HAP-1 (cell line): ENCODE data around the gene ENTREP1.
"Not testable (repeated sequence)": the region's sequence is repeated elsewhere in the genome, so short reads cannot be mapped to it uniquely, and the experiment has no call there.

Experiments
- DNase-seq, 2 experiments: peaks; one replicate each; pipeline ENCODE4 v3.0.0-alpha.2; 2016 to 2020; ENCODE audit warnings: low spot score in 2 of 2
- H3K27me3 ChIP-seq: fragments of 250-450 bp; sonication (Bioruptor Pico); 2 replicates; pipeline ENCODE4 v1.5.1; 2020; ENCODE audit warnings: low read depth, mild to moderate bottlenecking, moderate library complexity
- H3K36me3 ChIP-seq: fragments of 250-450 bp; sonication (Bioruptor Pico); replicated peaks from 2 replicates; pipeline ENCODE4 v1.5.1; 2020; ENCODE audit warnings: mild to moderate bottlenecking
- H3K4me1 ChIP-seq: fragments of 250-450 bp; sonication (Bioruptor Pico); 2 replicates; pipeline ENCODE4 v1.5.1; 2020; ENCODE audit warnings: mild to moderate bottlenecking
- H3K4me3 ChIP-seq: fragments of 250-450 bp; sonication (Bioruptor Pico); 2 replicates; pipeline ENCODE4 v1.5.1; 2020; ENCODE audit warnings: mild to moderate bottlenecking, moderate library complexity
- H3K9me3 ChIP-seq: fragments of 250-450 bp; sonication (Bioruptor Pico); 2 replicates; pipeline ENCODE4 v1.5.1; 2020; ENCODE audit warnings: mild to moderate bottlenecking, moderate library complexity
- in situ Hi-C: fragments of 300-500 bp; cut with MboI; formaldehyde crosslinking; loops from 3 replicates; pipeline ENCODE4 v1.14.3; 2020; ENCODE audit warnings: low sequenced_read_pairs, inconsistent platforms, mixed read lengths

Gene ENTREP1

DNA sequence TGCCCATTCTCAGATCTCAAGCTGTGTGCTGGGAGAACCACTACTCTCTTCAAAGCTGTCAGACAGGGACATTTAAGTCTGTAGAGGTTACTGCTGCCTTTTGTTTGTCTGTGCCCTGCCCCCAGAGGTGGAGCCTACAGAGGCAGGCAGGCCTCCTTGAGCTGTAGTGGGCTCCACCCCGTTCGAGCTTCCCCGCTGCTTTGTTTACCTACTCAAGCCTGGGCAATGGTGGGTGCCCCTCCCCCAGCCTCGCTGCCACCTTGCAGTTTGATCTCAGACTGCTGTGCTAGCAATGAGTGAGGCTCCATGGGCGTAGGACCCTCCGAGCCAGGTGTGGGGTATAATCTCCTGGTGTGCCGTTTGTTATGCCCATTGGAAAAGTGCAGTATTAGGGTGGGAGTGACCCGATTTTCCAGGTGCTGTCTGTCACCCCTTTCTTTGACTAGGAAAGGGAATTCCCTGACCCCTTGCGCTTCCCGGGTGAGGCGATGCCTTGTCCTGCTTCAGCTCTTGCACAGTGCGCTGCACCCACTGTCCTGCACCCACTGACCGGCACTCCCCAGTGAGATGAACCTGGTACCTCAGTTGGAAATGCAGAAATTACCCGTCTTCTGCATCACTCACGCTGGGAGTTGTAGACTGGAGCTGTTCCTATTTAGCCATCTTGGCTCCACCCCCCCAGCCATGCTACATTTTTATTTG, 115.4 kb downstream of the ENTREP1 start:
- DNase-seq, H3K27me3 ChIP-seq, H3K4me3 ChIP-seq, H3K9me3 ChIP-seq, H3K4me1 ChIP-seq, H3K36me3 ChIP-seq, in situ Hi-C loops: not testable (repeated sequence)
